ENCODE data around the gene SPEF2. TPM values are rescaled to one million over a fixed set of nuclear protein-coding genes. Genes with fewer than 3 reads are reported as not detected.

Gene SPEF2
- total RNA-seq, 1 experiment from 2014 or later = 4.0 TPM

- H3K36me3 ChIP-seq (ENCODE audit: control insufficient read depth, insufficient read depth, low read length) = no peaks in the 10 kb centered on the region
- Mint-ChIP-seq H3K36me3 (ENCODE audit: insufficient read depth, unreplicated experiment) (no peaks in the 10 kb centered on the region), H3K4me1 (ENCODE audit: low read depth, unreplicated experiment) (no peaks in the 10 kb centered on the region), H3K9me3 (ENCODE audit: unreplicated experiment) (no peaks in the 10 kb centered on the region), H3K27me3 (ENCODE audit: insufficient read depth, unreplicated experiment) (peaks cover 2% of the 10 kb centered on the region), H3K4me3 (ENCODE audit: unreplicated experiment) (no peak overlapping the region), H3K27ac (ENCODE audit: unreplicated experiment) (no peak overlapping the region)
- no peak overlapping the region for H3K4me3 ChIP-seq (ENCODE audit: low read depth, low read length)
- CTCF ChIA-PET = no interaction called here
- POLR2A ChIA-PET = no interaction called here
- DNase-seq = no peak
- no peaks in the 10 kb centered on the region for H3K4me1 ChIP-seq
- no peaks in the 10 kb centered on the region for H3K27me3 ChIP-seq (replicated peaks; ENCODE audit: control insufficient read depth, insufficient read depth, low read length)
- BruUV-seq (replicated peaks) = no TSS peak
- no peak for TF ChIP-seq CTCF (IDR thresholded peaks at IDR 0.05; ENCODE audit: insufficient read depth in 1 of 2, low read depth in 1 of 2, low read length in 1 of 2, severe bottlenecking in 1 of 2, unreplicated experiment in 1 of 2)
- intact Hi-C loops (cut with micrococcal nuclease; ENCODE audit: unreplicated experiment) = no loop called here
- H3K9me3 ChIP-seq = no peaks in the 10 kb centered on the region
Measured at GRCh38 chr5:35587419-35587818, 30.2 kb upstream of the SPEF2 start.

- no peaks in the 10 kb centered on the region for H3K36me3 Mint-ChIP-seq (ENCODE audit: insufficient read depth, unreplicated experiment)
- no peak overlapping the region for H3K27ac Mint-ChIP-seq (ENCODE audit: unreplicated experiment)
- CTCF ChIA-PET = no interaction called here
- POLR2A ChIA-PET = no interaction called here
- Histone ChIP-seq H3K36me3 (ENCODE audit: control insufficient read depth, insufficient read depth, low read length) (no peaks in the 10 kb centered on the region), H3K4me3 (ENCODE audit: low read depth, low read length) (no peak overlapping the region), H3K27me3 (replicated peaks; ENCODE audit: control insufficient read depth, insufficient read depth, low read length) (no peaks in the 10 kb centered on the region), H3K4me1 (no peaks in the 10 kb centered on the region), H3K9me3 (no peaks in the 10 kb centered on the region)
- intact Hi-C loops (cut with micrococcal nuclease; ENCODE audit: unreplicated experiment) = loop anchor here (10.0 kb wide), 1 partner anchor 249 kb away; no protein-coding TSS in a partner anchor
- no peaks in the 10 kb centered on the region for H3K4me1 Mint-ChIP-seq (ENCODE audit: low read depth, unreplicated experiment)
- no peaks in the 10 kb centered on the region for H3K9me3 Mint-ChIP-seq (ENCODE audit: unreplicated experiment)
- peaks cover 2% of the 10 kb centered on the region for H3K27me3 Mint-ChIP-seq (ENCODE audit: insufficient read depth, unreplicated experiment)
- no TSS peak for BruUV-seq (replicated peaks)
- TF ChIP-seq CTCF (IDR thresholded peaks at IDR 0.05; ENCODE audit: insufficient read depth in 1 of 2, low read depth in 1 of 2, low read length in 1 of 2, severe bottlenecking in 1 of 2, unreplicated experiment in 1 of 2) = no peak
- no peak overlapping the region for H3K4me3 Mint-ChIP-seq (ENCODE audit: unreplicated experiment)
- no peak for DNase-seq
Measured at GRCh38 chr5:35593338-35593737, 24.3 kb upstream of the SPEF2 start.

GRCh38 chr5:35598707-35599370 is 18.8 kb upstream of the SPEF2 start:
- Histone ChIP-seq H3K4me1 (no peaks in the 10 kb centered on the region), H3K4me3 (ENCODE audit: low read depth, low read length) (no peak overlapping the region), H3K9me3 (no peaks in the 10 kb centered on the region), H3K27me3 (replicated peaks; ENCODE audit: control insufficient read depth, insufficient read depth, low read length) (no peaks in the 10 kb centered on the region), H3K36me3 (ENCODE audit: control insufficient read depth, insufficient read depth, low read length) (no peaks in the 10 kb centered on the region)
- Mint-ChIP-seq H3K4me1 (ENCODE audit: low read depth, unreplicated experiment) (no peaks in the 10 kb centered on the region), H3K27me3 (ENCODE audit: insufficient read depth, unreplicated experiment) (peaks cover 5% of the 10 kb centered on the region), H3K9me3 (ENCODE audit: unreplicated experiment) (peaks cover 2% of the 10 kb centered on the region), H3K4me3 (ENCODE audit: unreplicated experiment) (no peak overlapping the region), H3K36me3 (ENCODE audit: insufficient read depth, unreplicated experiment) (no peaks in the 10 kb centered on the region), H3K27ac (ENCODE audit: unreplicated experiment) (no peak overlapping the region)
- BruUV-seq (replicated peaks) = no TSS peak
- POLR2A ChIA-PET = no interaction called here
- CTCF ChIA-PET = interaction anchor here (0.6 to 1.0 kb wide), 2 partner anchors 368 to 370 kb away, joined by 3 to 4 read pairs; partner anchors contain the start of gene PRLR
- DNase-seq = peak in 1 of 2 experiments; percentile 8
- peak; percentile 13 to 24 for TF ChIP-seq CTCF (IDR thresholded peaks at IDR 0.05; ENCODE audit: insufficient read depth in 1 of 2, low read depth in 1 of 2, low read length in 1 of 2, severe bottlenecking in 1 of 2, unreplicated experiment in 1 of 2)
- intact Hi-C loops (cut with micrococcal nuclease; ENCODE audit: unreplicated experiment) = loop anchor here (1.0 to 10.0 kb wide), 3 partner anchors 254 to 512 kb away; no protein-coding TSS in a partner anchor

All from Caco-2 (cell line).